Activated CD8-positive, alpha-beta memory T cell treated with anti-CD3 and anti-CD28 coated beads, Interleukin-2, amount 10 ng/mL, durations not matched to agents 7 days and 5 days (primary cell): ENCODE measurements around the gene KAZN. TPM values are rescaled to one million over a fixed set of nuclear protein-coding genes. Genes with fewer than 3 reads are reported as not detected.

ENCODE experiments used
- ATAC-seq: fragments of 150-1000 bp; cut with Tn5 transposase; one replicate; pipeline ENCODE4 v1.10.0; 2021; ENCODE audit warnings: moderate library complexity
- CTCF ChIA-PET: fragments of 350-600 bp; sonication (Branson Sonifier 250); formaldehyde crosslinking; loops from one replicate; lab custom pipeline; 2021; ENCODE audit warnings: antibody characterized with exemption; lab: Charles Lee
- DNase-seq: peaks from one replicate; pipeline ENCODE4 v3.0.0-alpha.2; 2020
- H3K27ac Mint-ChIP-seq: one replicate; pipeline ENCODE4 v1.8.0; 2021; ENCODE audit warnings: mild to moderate bottlenecking, mixed read lengths
- H3K27me3 Mint-ChIP-seq: one replicate; pipeline ENCODE4 v1.8.0; 2021; ENCODE audit warnings: mixed read lengths
- H3K36me3 Mint-ChIP-seq: one replicate; pipeline ENCODE4 v1.8.0; 2021; ENCODE audit warnings: mild to moderate bottlenecking, mixed read lengths
- H3K4me1 Mint-ChIP-seq: one replicate; pipeline ENCODE4 v1.8.0; 2021; ENCODE audit warnings: mixed read lengths
- H3K4me3 Mint-ChIP-seq: one replicate; pipeline ENCODE4 v1.8.0; 2021; ENCODE audit warnings: mild to moderate bottlenecking, moderate library complexity, mixed read lengths
- H3K9me3 Mint-ChIP-seq: one replicate; pipeline ENCODE4 v1.8.0; 2022; ENCODE audit warnings: low read depth, mixed read lengths
- total RNA-seq, 2 experiments: library from RNA; stranded (reverse); gene quantifications; one replicate each; pipeline ENCODE4 v1.2.3, GENCODE V29; 2021

KAZN gene
- total RNA-seq, 2 experiments from 2014 or later = 0.12 to 0.15 TPM

- peaks cover 8% of the 10 kb centered on the region for H3K27me3 Mint-ChIP-seq
- no peak overlapping the region for H3K4me3 Mint-ChIP-seq
- peaks cover 2% of the 10 kb centered on the region for H3K9me3 Mint-ChIP-seq
- no peak overlapping the region for H3K27ac Mint-ChIP-seq
- H3K4me1 Mint-ChIP-seq = peaks cover 6% of the 10 kb centered on the region
- no peak for ATAC-seq
- CTCF ChIA-PET = interaction anchor here (0.6 to 1.1 kb wide), 2 partner anchors 12 to 203 kb away, joined by 3 to 4 read pairs; no protein-coding TSS in a partner anchor
- H3K36me3 Mint-ChIP-seq = no peaks in the 10 kb centered on the region
- DNase-seq = no peak
These were observed 502.6 kb downstream of the KAZN start for GRCh38 chr1:15100880-15101760.

- no peaks in the 10 kb centered on the region for H3K36me3 Mint-ChIP-seq
- H3K4me1 Mint-ChIP-seq = peaks cover 6% of the 10 kb centered on the region
- CTCF ChIA-PET = interaction anchor here (0.6 kb wide), 1 partner anchor 202 kb away, joined by 3 read pairs; no protein-coding TSS in a partner anchor
- no peak overlapping the region for H3K4me3 Mint-ChIP-seq
- H3K9me3 Mint-ChIP-seq = peaks cover 2% of the 10 kb centered on the region
- peaks cover 12% of the 10 kb centered on the region for H3K27me3 Mint-ChIP-seq
- H3K27ac Mint-ChIP-seq = no peak overlapping the region
- ATAC-seq (no peak), DNase-seq (no peak)
These were observed 503.3 kb downstream of the KAZN start for GRCh38 chr1:15101801-15102200.

GRCh38 chr1:15102646-15103045 lies 504.2 kb downstream of the KAZN start:
- DNase-seq = no peak
- H3K27ac Mint-ChIP-seq = no peak overlapping the region
- H3K4me1 Mint-ChIP-seq = peaks cover 7% of the 10 kb centered on the region
- CTCF ChIA-PET = no interaction called here
- no peak for ATAC-seq
- peaks cover 2% of the 10 kb centered on the region for H3K9me3 Mint-ChIP-seq
- H3K36me3 Mint-ChIP-seq = no peaks in the 10 kb centered on the region
- no peak overlapping the region for H3K4me3 Mint-ChIP-seq
- peaks cover 17% of the 10 kb centered on the region for H3K27me3 Mint-ChIP-seq

- ATAC-seq (no peak), DNase-seq (no peak)
- no peaks in the 10 kb centered on the region for H3K36me3 Mint-ChIP-seq
- peaks cover 17% of the 10 kb centered on the region for H3K27me3 Mint-ChIP-seq
- CTCF ChIA-PET = no interaction called here
- peaks cover 2% of the 10 kb centered on the region for H3K9me3 Mint-ChIP-seq
- no peak overlapping the region for H3K27ac Mint-ChIP-seq
- H3K4me3 Mint-ChIP-seq = no peak overlapping the region
- H3K4me1 Mint-ChIP-seq = peaks cover 10% of the 10 kb centered on the region
These were observed 504.7 kb downstream of the KAZN start for GRCh38 chr1:15103211-15103610.

GRCh38 chr1:15103906-15104305 lies 505.4 kb downstream of the KAZN start:
- Mint-ChIP-seq H3K27me3 (peaks cover 17% of the 10 kb centered on the region), H3K36me3 (no peaks in the 10 kb centered on the region), H3K4me1 (peaks cover 12% of the 10 kb centered on the region), H3K9me3 (peaks cover 2% of the 10 kb centered on the region), H3K27ac (no peak overlapping the region), H3K4me3 (no peak overlapping the region)
- DNase-seq (no peak), ATAC-seq (no peak)
- CTCF ChIA-PET = no interaction called here

- Mint-ChIP-seq H3K4me3 (no peak overlapping the region), H3K27ac (no peak overlapping the region), H3K36me3 (no peaks in the 10 kb centered on the region), H3K9me3 (peaks cover 2% of the 10 kb centered on the region), H3K27me3 (peaks cover 17% of the 10 kb centered on the region), H3K4me1 (peaks cover 12% of the 10 kb centered on the region)
- CTCF ChIA-PET = interaction anchor here (0.5 to 1.2 kb wide), 3 partner anchors 24 to 161 kb away, joined by 3 read pairs; no protein-coding TSS in a partner anchor
- ATAC-seq (no peak), DNase-seq (no peak)
These were observed 506.3 kb downstream of the KAZN start for GRCh38 chr1:15104768-15105167.

- ATAC-seq (no peak), DNase-seq (no peak)
- H3K4me1 Mint-ChIP-seq = peaks cover 8% of the 10 kb centered on the region
- H3K27ac Mint-ChIP-seq = no peak overlapping the region
- peaks cover 2% of the 10 kb centered on the region for H3K9me3 Mint-ChIP-seq
- H3K27me3 Mint-ChIP-seq = peaks cover 9% of the 10 kb centered on the region
- H3K4me3 Mint-ChIP-seq = no peak overlapping the region
- CTCF ChIA-PET = no interaction called here
- no peaks in the 10 kb centered on the region for H3K36me3 Mint-ChIP-seq
These were observed 508.1 kb downstream of the KAZN start for GRCh38 chr1:15106608-15107007.

GRCh38 chr1:15107058-15107687 lies 508.7 kb downstream of the KAZN start:
- Mint-ChIP-seq H3K36me3 (no peaks in the 10 kb centered on the region), H3K27me3 (peaks cover 9% of the 10 kb centered on the region), H3K4me1 (peaks cover 14% of the 10 kb centered on the region), H3K9me3 (peaks cover 2% of the 10 kb centered on the region), H3K4me3 (no peak overlapping the region), H3K27ac (no peak overlapping the region)
- CTCF ChIA-PET = interaction anchor here (0.7 to 2.5 kb wide), 2 partner anchors 14 to 21 kb away, joined by 3 to 9 read pairs; no protein-coding TSS in a partner anchor
- DNase-seq (no peak), ATAC-seq (no peak)

GRCh38 chr1:15107911-15108310 lies 509.4 kb downstream of the KAZN start:
- H3K36me3 Mint-ChIP-seq = no peaks in the 10 kb centered on the region

GRCh38 chr1:15110128-15110866 lies 511.8 kb downstream of the KAZN start:
- Mint-ChIP-seq H3K4me1 (peaks cover 21% of the 10 kb centered on the region), H3K36me3 (no peaks in the 10 kb centered on the region), H3K27me3 (peaks cover 13% of the 10 kb centered on the region), H3K4me3 (no peak overlapping the region), H3K9me3 (no peaks in the 10 kb centered on the region), H3K27ac (no peak overlapping the region)
- CTCF ChIA-PET = interaction anchor here (1.1 kb wide), 2 partner anchors 10 to 194 kb away, joined by 3 read pairs; no protein-coding TSS in a partner anchor
- DNase-seq = no peak
- ATAC-seq = no peak

More at GRCh38 chr1:15107911-15108310, 509.4 kb downstream of the KAZN start:
- DNase-seq (no peak), ATAC-seq (no peak)
- CTCF ChIA-PET = interaction anchor here (2.5 kb wide), 1 partner anchor 20 kb away, joined by 9 read pairs; no protein-coding TSS in a partner anchor
- H3K4me3 Mint-ChIP-seq = no peak overlapping the region
- H3K27ac Mint-ChIP-seq = no peak overlapping the region
- peaks cover 10% of the 10 kb centered on the region for H3K27me3 Mint-ChIP-seq
- peaks cover 2% of the 10 kb centered on the region for H3K9me3 Mint-ChIP-seq
- peaks cover 21% of the 10 kb centered on the region for H3K4me1 Mint-ChIP-seq

- no peak for ATAC-seq
- Mint-ChIP-seq H3K9me3 (no peaks in the 10 kb centered on the region), H3K27ac (no peak overlapping the region), H3K27me3 (peaks cover 16% of the 10 kb centered on the region), H3K4me3 (no peak overlapping the region), H3K4me1 (peaks cover 21% of the 10 kb centered on the region), H3K36me3 (no peaks in the 10 kb centered on the region)
- CTCF ChIA-PET = interaction anchor here (1.1 kb wide), 2 partner anchors 11 to 193 kb away, joined by 3 read pairs; no protein-coding TSS in a partner anchor
- DNase-seq = no peak
These were observed 512.4 kb downstream of the KAZN start for GRCh38 chr1:15110867-15111230.

GRCh38 chr1:15113146-15113545 lies 514.7 kb downstream of the KAZN start:
- ATAC-seq = no peak
- Mint-ChIP-seq H3K27ac (no peak overlapping the region), H3K27me3 (peaks cover 12% of the 10 kb centered on the region), H3K4me1 (peaks cover 18% of the 10 kb centered on the region), H3K4me3 (no peak overlapping the region), H3K9me3 (no peaks in the 10 kb centered on the region), H3K36me3 (no peaks in the 10 kb centered on the region)
- no peak for DNase-seq
- CTCF ChIA-PET = interaction anchor here (0.7 to 1.0 kb wide), 2 partner anchors 54 to 210 kb away, joined by 3 read pairs; no protein-coding TSS in a partner anchor

- CTCF ChIA-PET = interaction anchor here (3.4 kb wide), 1 partner anchor 14 kb away, joined by 13 read pairs; no protein-coding TSS in a partner anchor
- Mint-ChIP-seq H3K4me3 (no peak overlapping the region), H3K27ac (no peak overlapping the region)
These were observed 516.4 kb downstream of the KAZN start for GRCh38 chr1:15114884-15115283.

More at GRCh38 chr1:15114884-15115283, 516.4 kb downstream of the KAZN start:
- ATAC-seq (no peak), DNase-seq (no peak)
- no peaks in the 10 kb centered on the region for H3K9me3 Mint-ChIP-seq
- peaks cover 15% of the 10 kb centered on the region for H3K4me1 Mint-ChIP-seq
- H3K27me3 Mint-ChIP-seq = peaks cover 18% of the 10 kb centered on the region
- H3K36me3 Mint-ChIP-seq = no peaks in the 10 kb centered on the region
